Measurements from ENCODE around the gene HNF4A. TPM values are rescaled to one million over a fixed set of nuclear protein-coding genes. Genes with fewer than 3 reads are reported as not detected.

The HNF4A gene
- total and polyA plus RNA-seq, 2 of the 13 experiments (the other 11 are each of a cell fraction or from before 2014, with no cell fraction given) = 80.9 to 169 TPM

DNA sequence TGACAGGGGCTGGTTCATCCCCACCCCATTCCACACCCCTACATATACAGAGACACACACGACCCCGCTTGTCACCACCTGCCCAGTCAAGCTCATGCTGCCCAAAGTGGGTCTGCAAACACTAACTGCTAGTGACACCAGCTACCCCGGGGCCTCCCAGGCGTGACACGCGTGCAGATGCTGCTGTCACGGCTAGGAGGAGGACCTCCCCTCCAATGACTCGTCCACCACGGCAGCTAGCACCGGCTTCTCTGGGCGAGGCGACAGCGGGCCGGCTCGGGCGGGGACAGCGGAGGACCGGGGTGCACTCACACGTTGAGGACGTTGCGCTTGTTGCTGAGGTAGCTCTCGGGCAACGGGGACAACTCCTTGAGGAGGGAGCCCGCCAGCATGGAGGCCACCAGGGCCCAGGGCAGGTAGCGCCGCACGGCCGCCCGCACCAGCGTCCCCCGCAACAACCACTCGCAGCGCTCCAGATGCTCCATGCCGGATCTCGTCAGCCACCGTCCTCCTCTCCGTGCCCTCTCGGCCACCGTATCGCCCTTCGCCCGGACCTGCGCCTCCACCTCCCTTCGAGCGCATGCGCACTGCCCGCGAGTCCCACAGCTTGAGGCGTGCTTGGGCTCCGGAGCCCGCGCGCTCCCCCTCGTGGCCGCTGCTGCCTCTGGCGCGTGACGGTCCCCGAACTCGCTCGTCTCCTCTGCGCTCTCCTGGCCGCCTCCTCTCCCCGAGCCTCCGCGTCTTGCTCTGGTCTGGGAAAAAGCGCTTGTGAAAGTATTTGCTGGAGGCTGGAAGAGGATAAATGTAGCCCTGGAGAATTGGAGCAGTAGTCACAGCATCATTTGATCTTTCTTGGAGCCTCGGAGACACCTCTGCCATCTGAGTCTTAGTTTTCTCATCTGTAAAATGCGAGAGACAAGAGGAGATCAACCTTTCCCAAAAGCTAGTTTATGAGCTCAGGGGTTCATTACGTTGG lies 44.5 kb upstream of the HNF4A start, which contains the start of gene FITM2 (continued):
- TF ChIP-seq PITX1 (CRISPR knock-in tag; IDR thresholded peaks at IDR 0.05) (peak; percentile 93), KLF13 (CRISPR knock-in tag; IDR thresholded peaks at IDR 0.05) (no peak; the same call in none of the 2 replicates), ZNF530 (CRISPR knock-in tag; IDR thresholded peaks at IDR 0.05; ENCODE audit: low read depth) (no peak), KLF15 (CRISPR knock-in tag; IDR thresholded peaks at IDR 0.05; ENCODE audit: borderline replicate concordance) (no peak; the same call in 1 of the 2 replicates), ZNF350 (CRISPR knock-in tag; IDR thresholded peaks at IDR 0.05; ENCODE audit: borderline replicate concordance, low read depth) (peak; percentile 99), DNMT1 (CRISPR knock-in tag; IDR thresholded peaks at IDR 0.05) (peak; percentile 98), FIP1L1 (IDR thresholded peaks at IDR 0.05; ENCODE audit: borderline replicate concordance, insufficient read depth, low read depth, low read length) (peak; percentile 42; the same call in 1 of the 2 replicates), FOXK2 (IDR thresholded peaks at IDR 0.05) (peak; percentile 77; the same call in 1 of the 2 replicates), THYN1 (CRISPR knock-in tag; IDR thresholded peaks at IDR 0.05; ENCODE audit: borderline replicate concordance, low read depth) (no peak), ZNF124 (CRISPR knock-in tag; IDR thresholded peaks at IDR 0.05) (peak; percentile 93), SYNCRIP (IDR thresholded peaks at IDR 0.05; ENCODE audit: insufficient read depth, low read depth, low read length) (no peak), ZBTB7B (CRISPR knock-in tag; IDR thresholded peaks at IDR 0.05) (no peak), ZNF614 (CRISPR knock-in tag; IDR thresholded peaks at IDR 0.05; ENCODE audit: borderline replicate concordance) (peak; percentile 96), ZKSCAN5 (CRISPR knock-in tag; IDR thresholded peaks at IDR 0.05) (peak; percentile 67)
- TF ChIP-seq, protein P1, sequence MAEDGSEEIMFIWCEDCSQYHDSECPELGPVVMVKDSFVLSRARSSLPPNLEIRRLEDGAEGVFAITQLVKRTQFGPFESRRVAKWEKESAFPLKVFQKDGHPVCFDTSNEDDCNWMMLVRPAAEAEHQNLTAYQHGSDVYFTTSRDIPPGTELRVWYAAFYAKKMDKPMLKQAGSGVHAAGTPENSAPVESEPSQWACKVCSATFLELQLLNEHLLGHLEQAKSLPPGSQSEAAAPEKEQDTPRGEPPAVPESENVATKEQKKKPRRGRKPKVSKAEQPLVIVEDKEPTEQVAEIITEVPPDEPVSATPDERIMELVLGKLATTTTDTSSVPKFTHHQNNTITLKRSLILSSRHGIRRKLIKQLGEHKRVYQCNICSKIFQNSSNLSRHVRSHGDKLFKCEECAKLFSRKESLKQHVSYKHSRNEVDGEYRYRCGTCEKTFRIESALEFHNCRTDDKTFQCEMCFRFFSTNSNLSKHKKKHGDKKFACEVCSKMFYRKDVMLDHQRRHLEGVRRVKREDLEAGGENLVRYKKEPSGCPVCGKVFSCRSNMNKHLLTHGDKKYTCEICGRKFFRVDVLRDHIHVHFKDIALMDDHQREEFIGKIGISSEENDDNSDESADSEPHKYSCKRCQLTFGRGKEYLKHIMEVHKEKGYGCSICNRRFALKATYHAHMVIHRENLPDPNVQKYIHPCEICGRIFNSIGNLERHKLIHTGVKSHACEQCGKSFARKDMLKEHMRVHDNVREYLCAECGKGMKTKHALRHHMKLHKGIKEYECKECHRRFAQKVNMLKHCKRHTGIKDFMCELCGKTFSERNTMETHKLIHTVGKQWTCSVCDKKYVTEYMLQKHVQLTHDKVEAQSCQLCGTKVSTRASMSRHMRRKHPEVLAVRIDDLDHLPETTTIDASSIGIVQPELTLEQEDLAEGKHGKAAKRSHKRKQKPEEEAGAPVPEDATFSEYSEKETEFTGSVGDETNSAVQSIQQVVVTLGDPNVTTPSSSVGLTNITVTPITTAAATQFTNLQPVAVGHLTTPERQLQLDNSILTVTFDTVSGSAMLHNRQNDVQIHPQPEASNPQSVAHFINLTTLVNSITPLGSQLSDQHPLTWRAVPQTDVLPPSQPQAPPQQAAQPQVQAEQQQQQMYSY (CRISPR knock-in tag; IDR thresholded peaks at IDR 0.05) = peak; percentile 96
- TF ChIP-seq, protein P2, sequence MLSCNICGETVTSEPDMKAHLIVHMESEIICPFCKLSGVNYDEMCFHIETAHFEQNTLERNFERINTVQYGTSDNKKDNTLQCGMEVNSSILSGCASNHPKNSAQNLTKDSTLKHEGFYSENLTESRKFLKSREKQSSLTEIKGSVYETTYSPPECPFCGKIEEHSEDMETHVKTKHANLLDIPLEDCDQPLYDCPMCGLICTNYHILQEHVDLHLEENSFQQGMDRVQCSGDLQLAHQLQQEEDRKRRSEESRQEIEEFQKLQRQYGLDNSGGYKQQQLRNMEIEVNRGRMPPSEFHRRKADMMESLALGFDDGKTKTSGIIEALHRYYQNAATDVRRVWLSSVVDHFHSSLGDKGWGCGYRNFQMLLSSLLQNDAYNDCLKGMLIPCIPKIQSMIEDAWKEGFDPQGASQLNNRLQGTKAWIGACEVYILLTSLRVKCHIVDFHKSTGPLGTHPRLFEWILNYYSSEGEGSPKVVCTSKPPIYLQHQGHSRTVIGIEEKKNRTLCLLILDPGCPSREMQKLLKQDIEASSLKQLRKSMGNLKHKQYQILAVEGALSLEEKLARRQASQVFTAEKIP (CRISPR knock-in tag; IDR thresholded peaks at IDR 0.05; ENCODE audit: borderline replicate concordance) = no peak
- TF ChIP-seq, protein P3, sequence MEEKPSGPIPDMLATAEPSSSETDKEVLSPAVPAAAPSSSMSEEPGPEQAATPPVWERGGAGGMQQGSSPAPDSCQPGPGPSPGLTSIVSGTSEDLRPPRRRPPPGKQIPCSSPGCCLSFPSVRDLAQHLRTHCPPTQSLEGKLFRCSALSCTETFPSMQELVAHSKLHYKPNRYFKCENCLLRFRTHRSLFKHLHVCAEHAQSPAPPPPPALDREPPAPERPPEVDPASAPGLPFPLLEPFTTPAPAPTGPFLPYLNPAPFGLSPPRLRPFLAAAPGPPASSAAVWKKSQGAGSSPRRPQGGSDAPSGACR (CRISPR knock-in tag; IDR thresholded peaks at IDR 0.05) = no peak
- TF ChIP-seq, protein P4, sequence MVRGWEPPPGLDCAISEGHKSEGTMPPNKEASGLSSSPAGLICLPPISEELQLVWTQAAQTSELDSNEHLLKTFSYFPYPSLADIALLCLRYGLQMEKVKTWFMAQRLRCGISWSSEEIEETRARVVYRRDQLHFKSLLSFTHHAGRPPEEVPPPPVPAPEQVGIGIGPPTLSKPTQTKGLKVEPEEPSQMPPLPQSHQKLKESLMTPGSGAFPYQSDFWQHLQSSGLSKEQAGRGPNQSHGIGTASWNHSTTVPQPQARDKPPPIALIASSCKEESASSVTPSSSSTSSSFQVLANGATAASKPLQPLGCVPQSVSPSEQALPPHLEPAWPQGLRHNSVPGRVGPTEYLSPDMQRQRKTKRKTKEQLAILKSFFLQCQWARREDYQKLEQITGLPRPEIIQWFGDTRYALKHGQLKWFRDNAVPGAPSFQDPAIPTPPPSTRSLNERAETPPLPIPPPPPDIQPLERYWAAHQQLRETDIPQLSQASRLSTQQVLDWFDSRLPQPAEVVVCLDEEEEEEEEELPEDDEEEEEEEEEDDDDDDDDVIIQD (CRISPR knock-in tag; IDR thresholded peaks at IDR 0.05; ENCODE audit: low read depth) = peak; percentile 92
- TF ChIP-seq, protein P5, sequence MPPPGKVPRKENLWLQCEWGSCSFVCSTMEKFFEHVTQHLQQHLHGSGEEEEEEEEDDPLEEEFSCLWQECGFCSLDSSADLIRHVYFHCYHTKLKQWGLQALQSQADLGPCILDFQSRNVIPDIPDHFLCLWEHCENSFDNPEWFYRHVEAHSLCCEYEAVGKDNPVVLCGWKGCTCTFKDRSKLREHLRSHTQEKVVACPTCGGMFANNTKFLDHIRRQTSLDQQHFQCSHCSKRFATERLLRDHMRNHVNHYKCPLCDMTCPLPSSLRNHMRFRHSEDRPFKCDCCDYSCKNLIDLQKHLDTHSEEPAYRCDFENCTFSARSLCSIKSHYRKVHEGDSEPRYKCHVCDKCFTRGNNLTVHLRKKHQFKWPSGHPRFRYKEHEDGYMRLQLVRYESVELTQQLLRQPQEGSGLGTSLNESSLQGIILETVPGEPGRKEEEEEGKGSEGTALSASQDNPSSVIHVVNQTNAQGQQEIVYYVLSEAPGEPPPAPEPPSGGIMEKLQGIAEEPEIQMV (CRISPR knock-in tag; IDR thresholded peaks at IDR 0.05; ENCODE audit: low read depth) = peak; percentile 97
